Liver (tissue), 9 donors: Measurements from ENCODE around the gene PCDHGC4. TPM values are rescaled to one million over a fixed set of nuclear protein-coding genes. Genes with fewer than 3 reads are reported as not detected.

Experiments
- DNase-seq: peaks from one replicate; pipeline ENCODE4 v3.0.0-alpha.2; 2017; ENCODE audit warnings: low spot score
- H3K27ac ChIP-seq, 2 donors: one replicate each; pipeline ENCODE4 v1.7.0; 2013; ENCODE audit warnings: inconsistent platforms in 2 of 2, low read length in 2 of 2, control low read depth in 1 of 2, low read depth in 1 of 2, mild to moderate bottlenecking in 1 of 2
- H3K27me3 ChIP-seq, 4 donors: one replicate each; pipeline versions ENCODE4 v1.6.1 to v1.7.0; 2013; ENCODE audit warnings: low read length in 3 of 4, inconsistent platforms in 1 of 4, mild to moderate bottlenecking in 1 of 4, moderate library complexity in 1 of 4; ENCODE audit not compliant: control insufficient read depth in 4 of 4, insufficient read depth in 4 of 4
- H3K36me3 ChIP-seq, 4 donors: one replicate each; pipeline versions ENCODE4 v1.6.1 to v1.7.0; 2013; ENCODE audit warnings: low read length in 3 of 4, mild to moderate bottlenecking in 3 of 4, low read depth in 1 of 4, moderate library complexity in 1 of 4; ENCODE audit not compliant: control insufficient read depth in 4 of 4, insufficient read depth in 3 of 4
- H3K4me1 ChIP-seq, 4 donors: one replicate each; pipeline versions ENCODE4 v1.6.1 to v1.7.0; 2013; ENCODE audit warnings: low read length in 3 of 4, mild to moderate bottlenecking in 3 of 4, moderate library complexity in 1 of 4; ENCODE audit not compliant: control insufficient read depth in 4 of 4, insufficient read depth in 4 of 4
- H3K4me3 ChIP-seq, 3 donors: one replicate each; pipeline versions ENCODE4 v1.6.1 to v1.7.0; 2013; ENCODE audit warnings: low read length in 3 of 3, control low read depth in 1 of 3, low read depth in 1 of 3, mild to moderate bottlenecking in 1 of 3
- H3K9ac ChIP-seq, 2 donors: one replicate each; pipeline ENCODE4 v1.7.0; 2013; ENCODE audit warnings: low read length in 2 of 2, mild to moderate bottlenecking in 2 of 2, moderate library complexity in 2 of 2, control low read depth in 1 of 2, low read depth in 1 of 2
- H3K9me3 ChIP-seq, 4 donors: one replicate each; pipeline versions ENCODE4 v1.6.1 to v1.7.0; 2013; ENCODE audit warnings: low read length in 3 of 4; ENCODE audit not compliant: control insufficient read depth in 4 of 4
- ATF3 ChIP-seq: IDR thresholded peaks from 2 replicates; pipeline ENCODE4 v1.6.1; 2016; ENCODE audit warnings: antibody characterized with exemption
- CTCF ChIP-seq: fragments of 150-350 bp; IDR thresholded peaks from 2 replicates; pipeline ENCODE4 v1.5.1; 2017; ENCODE audit warnings: improper control_type of control experiment, low read depth, low read length; ENCODE audit not compliant: missing input control
- EGR1 ChIP-seq, 2 donors: IDR thresholded peaks; 2 replicates each; pipeline ENCODE4 v1.6.1; 2016 to 2018; ENCODE audit warnings: antibody characterized with exemption in 2 of 2, low read depth in 2 of 2
- FOXA1 ChIP-seq: IDR thresholded peaks from 2 replicates; pipeline ENCODE4 v1.6.1; 2016; ENCODE audit warnings: antibody characterized with exemption
- FOXA2 ChIP-seq: IDR thresholded peaks from 2 replicates; pipeline ENCODE4 v1.6.1; 2016; ENCODE audit warnings: antibody characterized with exemption
- GABPA ChIP-seq, 2 donors: IDR thresholded peaks in 1 of 2; conservative IDR thresholded peaks in 1 of 2; 2 replicates each; pipeline ENCODE4 v1.6.1; 2016; ENCODE audit warnings: antibody characterized with exemption in 2 of 2, mild to moderate bottlenecking in 1 of 2, moderate library complexity in 1 of 2
- HNF4G ChIP-seq: IDR thresholded peaks from 2 replicates; pipeline ENCODE4 v1.6.1; 2016; ENCODE audit warnings: antibody characterized with exemption
- JUND ChIP-seq, 2 donors: IDR thresholded peaks; 2 replicates each; pipeline ENCODE4 v1.6.1; 2016; ENCODE audit warnings: antibody characterized with exemption in 2 of 2
- MAX ChIP-seq: IDR thresholded peaks from 2 replicates; pipeline ENCODE4 v1.6.1; 2016; ENCODE audit warnings: antibody characterized with exemption
- NR2F2 ChIP-seq: IDR thresholded peaks from 2 replicates; pipeline ENCODE4 v1.6.1; 2016; ENCODE audit warnings: antibody characterized with exemption
- RAD21 ChIP-seq, 2 donors: IDR thresholded peaks; 2 replicates each; pipeline ENCODE4 v1.6.1; 2016; ENCODE audit warnings: antibody characterized with exemption in 2 of 2, mild to moderate bottlenecking in 2 of 2
- REST ChIP-seq: IDR thresholded peaks from 2 replicates; pipeline ENCODE4 v1.6.1; 2016; ENCODE audit warnings: antibody characterized with exemption, mild to moderate bottlenecking
- RXRA ChIP-seq, 2 donors: IDR thresholded peaks; 2 replicates each; pipeline ENCODE4 v1.6.1; 2017 to 2018; ENCODE audit warnings: antibody characterized with exemption in 2 of 2, mild to moderate bottlenecking in 1 of 2
- SP1 ChIP-seq: IDR thresholded peaks from 2 replicates; pipeline ENCODE4 v1.6.1; 2018; ENCODE audit warnings: antibody characterized with exemption, mild to moderate bottlenecking
- TAF1 ChIP-seq: conservative IDR thresholded peaks from 2 replicates; pipeline ENCODE4 v1.6.1; 2016; ENCODE audit warnings: antibody characterized with exemption, mild to moderate bottlenecking
- ZBTB33 ChIP-seq: IDR thresholded peaks from 2 replicates; pipeline ENCODE4 v1.6.1; 2016; ENCODE audit warnings: antibody characterized with exemption
- WGBS: extraction: QIAGEN DNeasy Blood & Tissue Kit; methylation state at CpG from one replicate; pipeline ENCODE4 v1.1.7; 2013; 5-methylcytosine and 5-hydroxymethylcytosine counted together
- polyA plus RNA-seq, 2 donors: library from polyadenylated mRNA; stranded (reverse) in 1 of 2; unstranded in 1 of 2; fragments of 200-250 nt in 1 of 2; fragments of >200 nt in 1 of 2; fragmentation: Nextera tagmentation in 1 of 2; extraction: Ambion mirVana in 1 of 2; gene quantifications; one replicate each; pipeline versions ENCODE4 v1.2.1 to v1.2.3, GENCODE V29; 2013 to 2015
- total RNA-seq, 2 donors: library from RNA; depleted of rRNA; stranded (reverse); fragments of >200 nt; gene quantifications; one replicate each; pipeline ENCODE4 v1.2.3, GENCODE V29; 2014
- donor health status: healthy.
- donor health status: healthy.
- donor health status: healthy.
- donor health status: healthy.
- donor health status: healthy.

The PCDHGC4 gene
- total and polyA plus RNA-seq, 4 donors, result 0.33 to 1.4 TPM; not detected in 2

- Histone ChIP-seq H3K36me3 (peaks cover 7 to 35% (median 26%) of the 10 kb centered on the region in 4 donors), H3K27me3 (no peaks in the 10 kb centered on the region), H3K27ac (no peak overlapping the region), H3K9ac (no peak overlapping the region), H3K9me3 (no peaks in the 10 kb centered on the region), H3K4me1 (peaks cover 3 to 25% (median 19%) of the 10 kb centered on the region in 4 donors), H3K4me3 (no peak overlapping the region)
- DNase-seq, result no peak
- TF ChIP-seq HNF4G (no peak), NR2F2 (no peak), CTCF (no peak), SP1 (no peak), TAF1 (no peak), REST (no peak), RAD21 (IDR thresholded peaks at IDR 0.05) (no peak), ATF3 (no peak), GABPA (IDR thresholded peaks at IDR 0.05 in 1 of 2, conservative IDR thresholded peaks at IDR 0.05 in 1 of 2) (no peak), ZBTB33 (no peak), FOXA1 (no peak), RXRA (IDR thresholded peaks at IDR 0.05) (no peak), JUND (IDR thresholded peaks at IDR 0.05) (no peak), EGR1 (IDR thresholded peaks at IDR 0.05; ENCODE audit: low read depth in 2 of 2) (no peak), MAX (no peak)
- WGBS, result 99% methylated on average over 1 of the region's 1 CpG
These were observed 47.9 kb downstream of the PCDHGC4 start for GRCh38 chr5:141532726-141533125.

GRCh38 chr5:141533897-141534296 lies 49.1 kb downstream of the PCDHGC4 start:
- WGBS, result 100% methylated on average over 1 of the region's 1 CpG
- Histone ChIP-seq H3K36me3 (peaks cover 9 to 29% (median 22%) of the 10 kb centered on the region in 4 donors), H3K27ac (no peak overlapping the region), H3K9me3 (no peaks in the 10 kb centered on the region), H3K9ac (no peak overlapping the region), H3K27me3 (no peaks in the 10 kb centered on the region), H3K4me1 (peaks cover 3 to 16% (median 10%) of the 10 kb centered on the region in 4 donors), H3K4me3 (no peak overlapping the region)
- TF ChIP-seq TAF1 (no peak), FOXA1 (no peak), JUND (IDR thresholded peaks at IDR 0.05) (no peak), RXRA (IDR thresholded peaks at IDR 0.05) (no peak), HNF4G (no peak), ATF3 (no peak), FOXA2 (no peak), GABPA (IDR thresholded peaks at IDR 0.05 in 1 of 2, conservative IDR thresholded peaks at IDR 0.05 in 1 of 2) (no peak), CTCF (no peak), ZBTB33 (no peak), MAX (no peak), SP1 (no peak), RAD21 (IDR thresholded peaks at IDR 0.05) (no peak)
- no peak for DNase-seq
